Hepatocyte (in vitro differentiated cells): ENCODE data around the gene REL.

Experiments used
- EZH2 ChIP-seq: fragments of 200-600 bp; sonication (generic); IDR thresholded peaks from 2 replicates; pipeline ENCODE4 v1.6.1; 2016; ENCODE audit warnings: antibody characterized with exemption, mild to moderate bottlenecking, borderline replicate concordance
- EZH2phosphoT487 ChIP-seq: fragments of 200-600 bp; sonication (generic); IDR thresholded peaks from one replicate; pipeline ENCODE4 v1.6.1; 2018; ENCODE audit warnings: antibody characterized with exemption, mild to moderate bottlenecking, low read depth, moderate library complexity; ENCODE audit not compliant: unreplicated experiment, severe bottlenecking
- TF ChIP-seq, protein P1 (sequence below): fragments of 200-600 bp; sonication (generic); IDR thresholded peaks from 2 replicates; pipeline ENCODE4 v1.5.1; 2016; ENCODE audit warnings: antibody characterized with exemption, mild to moderate bottlenecking; ENCODE audit not compliant: poor library complexity

DNA sequence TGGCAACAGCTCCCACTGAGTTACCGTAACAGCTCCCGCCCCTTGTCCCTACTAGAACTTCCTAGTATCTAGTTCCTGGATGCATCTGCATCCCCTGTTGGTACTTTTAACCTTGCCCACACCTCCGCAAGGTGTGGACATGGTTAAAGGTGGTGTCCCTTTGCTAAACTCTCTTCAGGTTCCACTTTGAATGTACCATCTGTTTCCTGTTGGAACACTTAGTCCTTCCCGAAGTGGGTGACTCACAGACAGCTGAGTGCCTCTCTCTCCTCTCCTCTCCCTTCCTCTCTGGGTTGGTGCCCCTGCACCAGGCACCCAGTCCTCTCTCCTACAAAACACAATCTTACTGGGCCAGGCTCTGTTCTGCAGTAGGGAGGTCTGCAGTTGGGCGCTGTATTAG, 19.6 kb upstream of the REL start:
- no peak for TF ChIP-seq EZH2
- TF ChIP-seq, protein P1, sequence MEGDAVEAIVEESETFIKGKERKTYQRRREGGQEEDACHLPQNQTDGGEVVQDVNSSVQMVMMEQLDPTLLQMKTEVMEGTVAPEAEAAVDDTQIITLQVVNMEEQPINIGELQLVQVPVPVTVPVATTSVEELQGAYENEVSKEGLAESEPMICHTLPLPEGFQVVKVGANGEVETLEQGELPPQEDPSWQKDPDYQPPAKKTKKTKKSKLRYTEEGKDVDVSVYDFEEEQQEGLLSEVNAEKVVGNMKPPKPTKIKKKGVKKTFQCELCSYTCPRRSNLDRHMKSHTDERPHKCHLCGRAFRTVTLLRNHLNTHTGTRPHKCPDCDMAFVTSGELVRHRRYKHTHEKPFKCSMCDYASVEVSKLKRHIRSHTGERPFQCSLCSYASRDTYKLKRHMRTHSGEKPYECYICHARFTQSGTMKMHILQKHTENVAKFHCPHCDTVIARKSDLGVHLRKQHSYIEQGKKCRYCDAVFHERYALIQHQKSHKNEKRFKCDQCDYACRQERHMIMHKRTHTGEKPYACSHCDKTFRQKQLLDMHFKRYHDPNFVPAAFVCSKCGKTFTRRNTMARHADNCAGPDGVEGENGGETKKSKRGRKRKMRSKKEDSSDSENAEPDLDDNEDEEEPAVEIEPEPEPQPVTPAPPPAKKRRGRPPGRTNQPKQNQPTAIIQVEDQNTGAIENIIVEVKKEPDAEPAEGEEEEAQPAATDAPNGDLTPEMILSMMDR, result no peak
- no peak for TF ChIP-seq EZH2phosphoT487
